Jurkat, Clone E6-1 (cell line): ENCODE measurements around the gene ZNF678.
"Not testable (repeated sequence)": the region's sequence is repeated elsewhere in the genome, so short reads cannot be mapped to it uniquely, and the experiment has no call there.

Experiments used
- DNase-seq: peaks from one replicate; pipeline ENCODE4 v3.0.0-alpha.2; 2011; ENCODE audit warnings: low read depth, low spot score
- H3K4me3 ChIP-seq: 2 replicates; pipeline ENCODE4 v1.5.1; 2011; ENCODE audit warnings: mild to moderate bottlenecking, low read length, control low read depth, moderate library complexity

ZNF678 gene

DNA sequence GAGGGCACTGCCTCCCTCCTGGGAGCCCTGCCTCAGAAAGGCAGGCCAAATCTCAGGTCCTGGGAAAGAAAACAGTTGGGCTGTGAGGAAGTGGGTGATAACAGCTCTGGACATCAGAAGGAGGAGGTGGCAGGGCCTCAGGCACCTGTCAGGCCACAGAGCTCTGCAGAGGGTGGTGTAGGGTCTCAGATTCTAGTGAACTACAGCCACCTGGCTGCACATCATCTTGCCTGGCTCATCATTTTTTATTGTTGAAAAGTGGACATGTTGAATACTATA lies 15.3 kb upstream of the ZNF678 start:
- H3K4me3 ChIP-seq, result no peak overlapping the region
- DNase-seq, result no peak

DNA sequence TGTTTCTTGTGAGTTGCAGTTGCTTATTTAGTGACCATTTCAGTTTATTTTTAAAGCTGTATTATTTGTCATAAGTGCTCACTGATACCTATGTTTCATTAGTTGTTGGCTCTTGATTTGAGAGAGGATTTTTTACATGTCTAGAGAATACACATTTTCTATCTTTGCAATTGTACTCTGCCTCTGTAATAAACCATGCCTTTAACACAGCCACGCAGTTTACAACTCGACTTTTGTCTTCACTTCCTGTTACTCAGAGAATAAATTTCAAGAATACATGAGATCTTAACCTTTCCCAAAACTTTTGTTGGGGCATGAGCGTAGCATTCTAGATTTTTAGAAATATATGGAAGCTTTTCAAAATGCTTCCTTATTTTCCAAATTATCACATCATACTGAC lies 14.9 kb upstream of the ZNF678 start:
- no peak overlapping the region for H3K4me3 ChIP-seq
- DNase-seq, result no peak

DNA sequence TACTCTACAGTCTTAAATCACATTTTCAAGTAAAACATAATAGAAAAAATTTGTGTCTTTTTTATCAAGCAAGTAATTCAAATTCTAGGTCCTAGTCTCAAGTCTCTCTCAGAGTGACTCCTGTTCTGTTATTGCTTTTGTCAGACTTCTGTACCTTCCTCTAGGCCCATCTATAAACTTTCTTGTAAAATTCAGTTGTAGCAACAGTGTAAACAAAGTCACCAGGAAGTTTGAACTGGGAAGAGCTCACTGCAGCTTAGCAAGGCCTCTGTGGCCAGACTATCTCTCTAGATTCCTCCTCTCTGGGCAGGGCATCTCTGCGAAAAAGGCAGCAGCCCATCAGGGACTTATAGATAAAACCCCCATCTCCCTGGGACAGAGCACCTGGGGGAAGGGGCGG lies 13.5 kb upstream of the ZNF678 start:
- DNase-seq, result no peak
- H3K4me3 ChIP-seq, result no peak overlapping the region

DNA sequence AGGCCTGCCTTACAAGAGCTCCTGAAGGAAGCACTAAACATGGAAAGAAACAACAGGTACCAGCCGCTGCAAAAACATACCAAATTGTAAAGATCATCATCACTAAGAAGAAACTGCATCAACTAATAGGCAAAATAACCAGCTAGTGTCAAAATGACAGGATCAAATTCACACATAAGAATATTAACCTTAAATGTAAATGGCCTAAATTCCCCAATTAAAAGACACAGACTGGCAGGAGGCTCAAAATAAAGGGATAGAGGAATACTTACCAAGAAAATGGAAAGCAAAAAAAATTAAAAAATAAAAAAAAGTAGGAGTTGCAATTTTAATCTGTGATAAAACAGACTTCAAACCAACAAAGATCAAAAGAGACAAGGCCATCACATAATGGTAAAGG lies 11.5 kb upstream of the ZNF678 start:
- not testable (repeated sequence) for DNase-seq, H3K4me3 ChIP-seq

DNA sequence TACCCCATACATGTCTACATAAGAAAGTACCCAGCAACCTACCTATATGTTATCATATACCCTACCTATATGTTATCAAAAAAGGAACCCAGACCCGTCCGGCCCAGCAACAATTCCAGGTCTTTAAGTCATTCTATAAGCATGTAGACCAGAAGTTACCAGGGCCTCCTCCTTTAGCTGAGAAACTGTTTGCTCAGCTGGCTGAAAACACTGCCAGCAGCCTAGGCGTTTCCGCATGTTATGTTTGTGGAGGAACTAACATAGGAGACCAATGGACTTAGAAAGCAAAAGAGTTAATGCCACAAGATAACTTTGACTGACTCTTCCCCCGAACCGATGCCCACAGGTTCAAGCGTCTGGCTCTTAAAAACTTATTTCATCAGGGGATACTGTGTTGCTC lies 7.1 kb upstream of the ZNF678 start:
- DNase-seq, result no peak
- no peak overlapping the region for H3K4me3 ChIP-seq

DNA sequence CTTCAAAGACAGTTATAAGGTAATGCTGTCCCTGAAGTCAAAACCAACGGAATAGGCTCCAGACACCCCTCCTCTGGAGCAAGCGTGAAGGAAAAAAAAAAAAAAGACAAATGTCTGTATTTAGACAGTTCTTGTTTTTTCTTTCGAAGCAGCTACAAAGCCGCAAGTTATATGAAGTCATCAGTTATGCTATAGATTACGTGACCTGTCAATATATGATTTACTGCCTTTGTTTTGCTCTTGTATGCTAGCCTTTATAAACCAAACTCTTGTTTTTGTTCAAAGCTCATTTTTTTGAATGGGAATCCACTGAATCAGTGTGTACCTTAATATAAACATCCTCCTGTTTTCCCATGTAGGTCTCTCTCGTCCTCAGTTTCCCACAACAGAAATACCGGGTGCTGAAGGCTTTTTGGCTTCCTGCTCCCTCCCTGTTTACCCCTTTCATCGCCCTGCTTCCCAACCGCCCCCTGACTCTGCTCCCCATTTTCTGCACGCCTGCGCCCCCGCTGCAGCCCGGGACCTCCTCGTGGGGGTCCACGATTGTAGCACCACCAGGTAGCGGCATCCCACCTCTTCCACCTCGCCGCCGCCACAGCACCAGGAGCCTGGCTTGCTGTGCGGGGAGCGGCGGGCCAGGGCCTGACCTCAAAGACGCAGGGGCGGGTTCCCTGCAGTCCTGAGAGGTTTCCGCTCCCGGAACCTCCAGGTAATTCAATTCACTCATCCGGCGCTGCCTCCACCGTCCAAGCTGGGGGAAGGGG lies 5.2 kb upstream of the ZNF678 start:
- no peak overlapping the region for H3K4me3 ChIP-seq
- DNase-seq, result no peak

DNA sequence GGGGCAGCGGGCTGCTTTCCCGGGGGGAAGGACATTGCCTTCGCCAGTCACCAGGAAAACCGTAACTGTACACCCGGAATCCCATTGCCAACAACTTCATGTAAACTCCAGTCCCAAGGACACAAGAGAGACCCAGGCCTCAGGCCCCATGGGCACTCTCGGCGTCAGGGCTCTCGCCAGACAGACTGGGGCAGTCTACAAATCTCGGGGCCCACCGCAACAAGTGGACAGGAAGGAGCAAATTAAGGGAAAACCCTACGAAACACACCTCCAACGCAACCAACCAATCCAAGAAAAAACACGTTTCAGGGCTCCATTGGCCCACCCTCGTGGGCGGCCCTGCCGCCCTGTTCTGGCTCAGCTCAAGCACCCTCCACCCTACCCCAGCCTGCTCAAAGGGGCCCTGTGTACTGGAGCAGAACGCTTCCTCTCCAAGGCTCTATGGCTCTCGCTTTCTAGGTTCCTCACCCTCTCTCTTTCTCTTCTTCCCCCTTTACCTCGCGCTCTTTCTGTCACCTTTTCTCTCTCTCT lies 4.6 kb upstream of the ZNF678 start:
- DNase-seq, result no peak
- no peak overlapping the region for H3K4me3 ChIP-seq

DNA sequence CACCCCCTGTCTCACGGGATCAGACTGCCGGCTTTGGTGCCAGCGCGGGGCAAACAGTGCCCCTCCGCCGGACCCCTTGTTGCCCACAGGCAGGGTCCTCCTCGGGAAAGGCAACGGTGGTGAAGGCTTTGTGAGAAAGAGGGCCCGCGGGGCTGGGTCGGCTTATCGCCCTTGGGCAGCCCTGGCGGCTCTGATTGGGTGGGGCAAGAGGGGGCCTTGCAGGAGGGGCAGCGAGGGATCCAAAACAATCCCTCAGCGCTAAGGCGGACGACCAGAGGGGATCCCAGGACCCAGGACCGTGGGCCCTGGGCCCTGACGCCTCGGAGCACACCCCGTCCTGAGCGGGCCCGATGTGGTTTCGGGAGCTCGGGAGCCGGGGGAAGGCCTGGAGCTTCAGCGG lies 3.9 kb upstream of the ZNF678 start:
- DNase-seq, result no peak
- no peak overlapping the region for H3K4me3 ChIP-seq

DNA sequence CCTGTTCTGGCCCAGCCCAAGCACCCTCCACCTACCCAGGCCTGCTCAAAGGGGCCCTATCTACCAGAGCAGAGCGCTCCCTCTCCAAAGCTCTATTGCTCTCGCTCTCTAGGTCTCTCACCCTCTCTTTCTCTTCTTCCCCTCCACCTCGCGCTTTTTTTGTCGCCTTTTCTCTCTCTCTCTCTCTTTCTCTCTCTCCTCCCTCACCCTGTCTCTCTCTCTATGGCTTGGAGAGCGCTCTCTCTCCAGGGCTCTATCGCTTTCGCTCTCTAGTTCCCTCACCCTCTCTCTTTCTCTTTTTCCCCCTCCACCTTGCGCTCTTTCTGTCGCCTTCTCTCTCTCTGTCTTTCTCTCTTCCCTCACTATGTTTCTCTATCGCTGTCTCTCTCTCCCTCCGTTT lies 3.4 kb upstream of the ZNF678 start:
- no peak for DNase-seq
- no peak overlapping the region for H3K4me3 ChIP-seq

DNA sequence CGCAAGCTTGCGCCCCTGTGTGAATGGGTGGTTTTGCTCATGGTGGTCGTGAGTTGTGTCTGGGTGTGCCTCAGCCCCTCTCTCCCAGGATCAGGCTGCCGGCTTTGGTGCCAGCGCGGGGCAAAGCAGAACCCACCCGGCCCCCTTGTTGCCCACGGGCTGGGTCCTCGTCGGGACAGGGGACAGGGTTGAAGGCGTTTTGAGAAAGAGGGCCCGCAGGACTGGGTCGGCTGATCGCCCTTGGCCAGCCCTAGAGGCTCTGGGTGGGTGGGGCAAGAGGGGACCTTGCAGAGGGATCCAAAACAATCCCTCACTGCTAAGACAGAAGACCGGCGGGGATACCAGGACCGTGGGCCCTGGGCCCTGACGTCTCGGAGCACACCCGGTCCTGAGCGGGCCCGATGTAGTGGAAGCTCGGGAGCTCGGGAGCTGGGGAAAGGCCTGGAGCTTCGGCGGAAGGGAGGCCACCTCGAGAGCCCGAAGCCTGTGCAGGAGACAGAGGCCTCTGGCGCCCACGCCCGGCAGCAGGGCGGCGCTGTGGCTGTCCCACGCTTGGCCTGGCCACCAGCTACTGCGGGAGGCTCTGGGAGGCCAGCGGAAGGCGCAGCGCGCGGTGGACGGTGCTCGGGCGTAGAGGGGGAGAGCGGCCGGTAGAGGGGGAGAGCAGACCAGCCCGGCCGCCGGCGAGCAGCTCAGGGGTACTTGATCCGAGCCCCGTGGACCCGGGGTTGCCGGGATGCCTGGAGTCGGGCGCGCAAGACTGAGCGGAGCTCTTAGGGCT lies 2.8 kb upstream of the ZNF678 start:
- H3K4me3 ChIP-seq, result no peak overlapping the region
- DNase-seq, result no peak

DNA sequence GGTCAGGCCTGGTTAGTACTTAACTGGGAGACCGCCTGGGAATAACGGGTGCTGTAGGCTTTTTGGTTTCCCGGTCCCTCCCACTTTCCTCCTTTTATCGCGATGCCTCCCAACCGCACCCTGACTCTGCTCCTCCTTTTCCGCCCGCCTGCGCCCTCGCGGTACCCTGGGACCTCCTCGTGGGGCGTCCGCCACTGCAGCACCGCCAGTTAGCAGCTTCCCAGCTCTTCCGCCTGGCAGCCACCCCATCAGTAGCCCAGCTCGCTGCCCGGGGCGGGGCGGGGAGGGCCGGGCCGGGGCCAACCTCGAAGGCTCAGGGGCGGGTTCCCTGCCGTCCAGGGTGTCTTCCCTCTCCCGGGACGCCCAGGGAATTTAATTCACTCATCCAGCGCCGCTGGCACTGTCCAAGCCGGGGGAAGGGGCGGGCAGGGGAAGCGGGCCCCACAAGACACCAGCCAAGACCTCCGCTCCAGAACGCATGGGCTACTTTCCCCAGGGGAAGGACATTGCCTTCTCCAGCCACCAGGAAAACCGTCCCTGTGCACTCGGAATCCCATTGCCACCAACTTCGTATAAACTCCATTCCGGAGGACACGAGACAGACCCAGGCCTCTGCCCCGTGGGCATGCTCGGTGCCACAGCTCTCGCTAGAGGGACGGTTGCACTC lies 2.0 kb upstream of the ZNF678 start:
- no peak for DNase-seq
- H3K4me3 ChIP-seq, result no peak overlapping the region

DNA sequence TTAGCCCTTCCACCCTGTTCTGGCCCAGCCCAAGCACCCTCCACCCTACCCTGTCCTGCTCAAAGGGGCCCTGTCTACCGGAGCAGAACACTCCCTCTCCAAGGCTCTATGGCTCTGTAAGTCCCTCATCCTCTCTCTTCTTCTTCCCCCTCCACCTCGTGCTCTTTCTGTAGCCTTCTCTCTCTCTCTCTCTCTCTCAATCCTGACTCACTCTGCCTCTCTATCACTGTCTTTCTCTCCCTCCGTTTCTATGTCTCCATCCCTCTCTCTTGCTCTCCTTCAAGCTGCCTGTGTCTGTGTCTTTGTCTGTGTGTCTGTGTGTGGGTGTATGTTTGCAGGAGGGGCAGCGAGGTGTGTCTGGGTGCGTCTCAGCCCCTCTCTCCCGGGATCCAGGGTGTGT lies 1.3 kb upstream of the ZNF678 start:
- no peak overlapping the region for H3K4me3 ChIP-seq
- no peak for DNase-seq

DNA sequence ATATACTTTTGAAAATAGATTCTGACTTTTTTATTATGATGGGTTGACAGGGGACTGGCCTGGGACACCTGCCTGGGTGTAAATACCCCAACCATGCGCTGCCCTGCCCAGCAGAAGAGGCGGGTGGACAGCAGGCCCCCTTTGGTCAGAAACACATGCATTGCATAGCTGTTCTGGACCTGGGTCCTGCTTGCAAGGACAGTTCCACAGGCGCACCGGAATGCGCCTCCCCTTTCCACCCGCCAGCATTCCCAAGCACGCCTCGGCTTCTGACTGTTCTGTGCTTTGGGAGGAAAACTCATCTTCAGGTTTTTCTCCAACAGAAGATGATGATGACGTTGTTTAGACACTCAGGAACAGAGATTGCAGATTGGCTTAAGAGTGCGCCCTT lies 428 bp upstream of the ZNF678 start:
- peak overlapping the region; percentile 72 for H3K4me3 ChIP-seq

DNA sequence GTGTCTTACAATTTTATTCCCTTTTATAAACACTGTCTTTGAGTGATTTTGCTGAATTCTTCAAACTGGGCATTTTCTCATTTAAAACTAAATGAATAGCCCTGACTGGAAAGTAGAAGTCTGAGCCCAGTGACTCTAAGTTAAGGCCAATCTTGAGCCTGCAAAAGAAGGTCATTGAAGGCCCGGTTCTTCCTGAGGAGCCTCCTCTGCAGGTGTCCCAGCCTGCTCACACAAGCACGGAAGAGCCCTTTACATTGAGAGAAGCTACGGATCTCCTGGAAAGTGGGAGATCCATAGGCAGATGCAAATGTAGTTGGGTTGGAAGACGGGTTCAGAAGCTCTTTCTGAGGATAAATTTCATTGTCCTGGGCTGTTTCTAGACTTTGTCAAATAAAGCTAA lies 3.9 kb downstream of the ZNF678 start:
- DNase-seq, result no peak

More for the DNA sequence above, 428 bp upstream of the ZNF678 start:
- DNase-seq, result no peak

DNA sequence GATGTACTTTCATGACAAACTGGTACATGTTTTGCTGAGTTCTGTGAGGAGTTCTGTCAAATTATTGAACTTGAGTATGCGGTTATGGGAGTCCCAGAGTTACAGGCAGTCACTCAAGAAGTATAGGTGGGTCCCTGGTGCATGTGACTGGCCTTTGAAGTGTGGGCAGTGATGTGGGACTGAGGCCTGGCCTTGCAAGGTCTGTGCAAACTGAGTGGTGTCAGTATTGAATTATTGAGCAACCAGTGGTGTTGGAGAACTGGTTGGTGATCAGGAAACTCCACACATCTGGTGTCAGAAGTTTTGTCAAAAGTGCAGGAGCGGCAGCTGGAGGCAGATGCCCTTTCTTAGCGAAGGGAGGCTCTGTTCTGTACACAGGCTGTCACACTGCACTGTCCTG lies 5.2 kb downstream of the ZNF678 start:
- DNase-seq, result no peak
- no peak overlapping the region for H3K4me3 ChIP-seq

More for the DNA sequence above, 3.9 kb downstream of the ZNF678 start:
- no peak overlapping the region for H3K4me3 ChIP-seq

DNA sequence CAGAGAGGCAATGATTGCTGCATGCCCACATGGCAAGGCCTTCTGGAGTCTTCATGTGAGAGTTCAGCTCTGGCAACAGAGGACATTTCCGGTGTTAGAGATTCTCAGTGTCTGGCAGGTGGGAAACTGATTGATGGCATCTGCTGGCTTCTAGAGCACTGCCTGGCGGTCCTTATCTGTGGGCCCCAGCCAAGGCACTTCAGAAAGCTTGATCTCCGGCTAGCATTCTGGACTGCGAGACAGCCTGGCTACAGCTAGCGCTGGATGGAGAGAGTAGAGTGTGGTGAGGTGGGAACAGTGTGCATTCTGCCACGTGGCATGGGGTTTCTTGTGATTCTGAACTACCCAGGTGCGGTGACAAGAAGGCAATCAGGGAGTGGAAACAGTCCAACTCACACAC lies 9.4 kb downstream of the ZNF678 start:
- H3K4me3 ChIP-seq, result no peak overlapping the region
- DNase-seq, result no peak

DNA sequence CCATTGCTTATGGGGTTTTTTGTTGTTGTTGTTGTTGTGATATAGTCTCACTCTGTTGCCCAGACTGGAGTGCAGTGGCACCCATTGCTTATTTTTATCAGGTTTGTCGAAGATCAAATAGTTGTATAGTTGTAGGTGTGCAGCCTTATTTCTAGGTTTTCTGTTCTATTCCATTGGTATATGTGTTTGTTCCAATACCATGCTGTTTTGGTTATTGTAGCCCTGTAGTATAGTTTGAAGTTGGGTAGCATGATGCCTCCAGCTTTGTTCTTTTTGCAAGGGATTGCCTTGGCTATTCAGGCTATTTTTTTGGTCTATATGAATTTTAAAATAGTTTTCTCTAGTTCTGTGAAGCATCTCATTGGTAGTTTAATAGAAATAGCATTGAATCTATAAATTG lies 11.6 kb downstream of the ZNF678 start:
- H3K4me3 ChIP-seq, result no peak overlapping the region
- no peak for DNase-seq

DNA sequence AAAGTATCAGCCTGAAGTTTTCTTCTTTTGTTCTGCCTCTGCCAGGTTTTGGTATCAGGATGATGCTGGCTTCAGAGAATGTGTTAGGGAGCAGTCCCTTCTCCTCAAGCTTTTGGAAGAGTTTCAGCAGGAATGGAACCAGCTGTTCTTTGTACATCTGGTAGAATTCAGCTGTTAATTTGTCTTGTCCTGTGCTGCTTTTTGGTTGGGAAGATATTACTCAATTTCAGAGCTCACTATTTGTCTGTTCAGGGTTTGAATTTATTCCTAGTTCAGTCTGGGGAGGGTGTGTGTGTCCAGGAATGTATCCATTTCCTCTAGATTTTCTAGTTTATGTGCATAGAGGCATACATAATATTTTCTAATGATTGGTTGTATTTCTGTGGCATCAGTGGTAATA lies 12.8 kb downstream of the ZNF678 start:
- no peak for DNase-seq
- no peak overlapping the region for H3K4me3 ChIP-seq

DNA sequence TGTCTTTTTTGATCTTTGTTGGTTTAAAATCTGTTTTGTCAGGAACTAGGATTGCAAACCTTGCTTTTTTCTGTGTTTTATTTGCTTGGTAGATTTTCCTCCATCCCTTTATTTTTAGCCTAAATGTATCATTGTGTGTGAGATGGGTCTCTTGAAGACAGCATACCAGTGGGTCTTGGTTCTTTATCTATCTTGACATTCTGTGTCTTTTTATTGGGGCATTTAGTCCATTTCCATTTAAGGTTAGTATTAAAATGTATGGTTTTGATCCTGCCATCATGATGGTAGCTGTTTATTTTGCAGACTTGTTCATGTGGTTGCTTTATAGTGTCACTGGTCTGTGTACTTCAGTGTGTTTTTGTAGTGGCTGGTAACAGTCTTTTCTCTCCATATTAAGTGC lies 14.1 kb downstream of the ZNF678 start:
- no peak overlapping the region for H3K4me3 ChIP-seq
- no peak for DNase-seq

DNA sequence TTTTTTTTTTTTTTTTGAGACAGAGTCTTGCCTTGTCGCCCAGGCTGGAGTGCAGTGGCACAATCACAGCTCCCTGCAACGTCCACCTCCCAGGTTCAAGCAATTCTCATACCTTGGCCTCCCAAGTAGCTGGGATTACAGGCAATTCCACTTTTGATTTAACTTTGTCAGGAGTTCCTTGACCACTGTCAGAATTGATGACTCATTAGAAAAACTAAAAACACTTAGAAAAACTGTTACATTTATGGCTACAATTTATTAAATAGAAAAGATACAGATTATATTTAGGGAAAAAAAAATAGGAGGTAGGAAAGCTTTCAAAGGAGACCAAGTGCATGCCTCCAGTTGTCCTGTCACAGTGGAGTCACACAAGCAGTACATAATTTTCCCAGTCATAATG lies 20.0 kb downstream of the ZNF678 start:
- no peak overlapping the region for H3K4me3 ChIP-seq
- no peak for DNase-seq
